BJ (cell line): ENCODE results near the gene PLEKHO1. TPM values are rescaled to one million over a fixed set of nuclear protein-coding genes. Genes with fewer than 3 reads are reported as not detected.
"Not testable (repeated sequence)": the region's sequence is repeated elsewhere in the genome, so short reads cannot be mapped to it uniquely, and the experiment has no call there.

Experiments used
- CTCF ChIA-PET: fragments of 350-600 bp; formaldehyde crosslinking; extraction: SDS; loops from one replicate; lab custom pipeline; 2021; ENCODE audit warnings: antibody characterized with exemption, inconsistent platforms; lab: Yijun Ruan, JAX
- POLR2A ChIA-PET: fragments of 300-600 bp; sonication (Branson Sonifier 250); formaldehyde crosslinking; extraction: SDS; loops from one replicate; lab custom pipeline; 2021; ENCODE audit warnings: antibody characterized with exemption; lab: Charles Lee
- DNase-seq: peaks from one replicate; pipeline ENCODE4 v3.0.0-alpha.2; 2011; ENCODE audit warnings: low read depth
- H3K27me3 ChIP-seq: 2 replicates; pipeline ENCODE4 v1.6.0; 2011; ENCODE audit warnings: low read length; ENCODE audit not compliant: control insufficient read depth, insufficient read depth
- H3K36me3 ChIP-seq: 2 replicates; pipeline ENCODE4 v1.5.1; 2011; ENCODE audit warnings: low read length; ENCODE audit not compliant: control insufficient read depth, insufficient read depth
- H3K4me3 ChIP-seq: 2 replicates; pipeline ENCODE4 v1.5.1; 2011; ENCODE audit warnings: low read depth, mild to moderate bottlenecking, control low read depth, low read length
- CTCF ChIP-seq: IDR thresholded peaks from 2 replicates; pipeline ENCODE4 v1.5.1; 2011; ENCODE audit warnings: low read depth, mild to moderate bottlenecking, control low read depth, inconsistent platforms, low read length, moderate library complexity; ENCODE audit not compliant: insufficient read depth
- polyA plus RNA-seq: library from polyadenylated mRNA; depleted of rRNA; stranded (reverse); fragments of >200 nt; gene quantifications from 2 replicates; pipeline ENCODE4 v1.2.3, GENCODE V29; 2011

PLEKHO1 gene
- polyA plus RNA-seq, 1 experiment, result 41.3 TPM

GRCh38 chr1:150141452-150141851 lies 8.3 kb upstream of the PLEKHO1 start:
- TF ChIP-seq CTCF, result no peak
- no peak for DNase-seq
- ChIA-PET POLR2A (no interaction called here), CTCF (interaction anchor here (0.6 kb wide), 1 partner anchor 58 kb away, joined by 3 read pairs; no protein-coding TSS in a partner anchor)
- no peaks in the 10 kb centered on the region for H3K27me3 ChIP-seq
- no peak overlapping the region for H3K4me3 ChIP-seq
- H3K36me3 ChIP-seq, result no peaks in the 10 kb centered on the region

- Histone ChIP-seq H3K27me3 (no peaks in the 10 kb centered on the region), H3K4me3 (no peak overlapping the region), H3K36me3 (no peaks in the 10 kb centered on the region)
- CTCF ChIA-PET, result interaction anchor here (0.6 kb wide), 1 partner anchor 59 kb away, joined by 3 read pairs; no protein-coding TSS in a partner anchor
- no peak for TF ChIP-seq CTCF
- no peak for DNase-seq
- POLR2A ChIA-PET, result no interaction called here
Observed at GRCh38 chr1:150142083-150142482, 7.6 kb upstream of the PLEKHO1 start.

- CTCF ChIA-PET, result no interaction called here
- POLR2A ChIA-PET, result no interaction called here
- no peak for TF ChIP-seq CTCF
- DNase-seq, result no peak
- Histone ChIP-seq H3K27me3 (no peaks in the 10 kb centered on the region), H3K36me3 (no peaks in the 10 kb centered on the region), H3K4me3 (no peak overlapping the region)
Observed at GRCh38 chr1:150144606-150145005, 5.1 kb upstream of the PLEKHO1 start.

GRCh38 chr1:150146016-150146415 lies 3.7 kb upstream of the PLEKHO1 start:
- H3K36me3 ChIP-seq, H3K4me3 ChIP-seq, H3K27me3 ChIP-seq, DNase-seq: not testable (repeated sequence)
- ChIA-PET POLR2A (interaction anchor here (0.6 kb wide), 1 partner anchor 16 kb away, joined by 3 read pairs; no protein-coding TSS in a partner anchor), CTCF (interaction anchor here (0.6 kb wide), 1 partner anchor 66 kb away, joined by 3 read pairs; no protein-coding TSS in a partner anchor)

- Histone ChIP-seq H3K36me3 (no peaks in the 10 kb centered on the region), H3K27me3 (no peaks in the 10 kb centered on the region), H3K4me3 (no peak overlapping the region)
- no peak for DNase-seq
- ChIA-PET POLR2A (no interaction called here), CTCF (interaction anchor here (0.8 to 1.3 kb wide), 3 partner anchors 10 to 34 kb away, joined by 3 to 4 read pairs (median 3); no protein-coding TSS in a partner anchor)
- no peak for TF ChIP-seq CTCF
Observed at GRCh38 chr1:150146849-150147542, 2.7 kb upstream of the PLEKHO1 start.
